Lower lobe of right lung (tissue), 2 donors: ENCODE data around the gene AGMO. TPM values are rescaled to one million over a fixed set of nuclear protein-coding genes. Genes with fewer than 3 reads are reported as not detected.

Experiments
- ATAC-seq, 2 donors: fragments of 200-7000 bp; cut with Tn5 transposase; one replicate each; pipeline ENCODE4 v1.9.1; 2020 to 2022; ENCODE audit warnings: mild to moderate bottlenecking in 2 of 2, moderate library complexity in 2 of 2
- DNase-seq: peaks from one replicate; pipeline ENCODE4 v3.0.0-alpha.2; 2020
- H3K27ac ChIP-seq: fragments of 200-600 bp; one replicate; pipeline ENCODE4 v1.8.0; 2022
- H3K27me3 ChIP-seq: fragments of 200-600 bp; one replicate; pipeline ENCODE4 v1.8.0; 2022; ENCODE audit warnings: low read depth
- H3K36me3 ChIP-seq: fragments of 200-600 bp; one replicate; pipeline ENCODE4 v1.8.0; 2022; ENCODE audit warnings: mild to moderate bottlenecking
- H3K4me1 ChIP-seq: fragments of 200-600 bp; one replicate; pipeline ENCODE4 v1.8.0; 2022
- H3K4me3 ChIP-seq: fragments of 200-600 bp; one replicate; pipeline ENCODE4 v1.8.0; 2022; ENCODE audit warnings: mild to moderate bottlenecking
- H3K9me3 ChIP-seq: fragments of 200-600 bp; one replicate; pipeline ENCODE4 v1.8.0; 2022
- intact Hi-C: fragments of 100-400 bp; cut with DNase I; formaldehyde crosslinking; loops from one replicate; pipeline ENCODE4 v1.11.0; 2022
- total RNA-seq: library from RNA; stranded (reverse); fragmentation: NEBNext Ultra II Directional; extraction: Animal tissue kit (Norgen Biotek cat#: 25700); gene quantifications from one replicate; pipeline ENCODE4 v1.2.1, GENCODE V29; 2021
- TF ChIP-seq, protein P1 (sequence below): fragments of 200-600 bp; IDR thresholded peaks from one replicate; pipeline ENCODE4 v1.8.0; 2022; ENCODE audit warnings: antibody characterized with exemption, mild to moderate bottlenecking
- donor health status: DM: no; HTN: yes; CAD: no; lungs with severe emphysema.

Gene AGMO
- total RNA-seq, 1 donor from 2014 or later = not detected

DNA sequence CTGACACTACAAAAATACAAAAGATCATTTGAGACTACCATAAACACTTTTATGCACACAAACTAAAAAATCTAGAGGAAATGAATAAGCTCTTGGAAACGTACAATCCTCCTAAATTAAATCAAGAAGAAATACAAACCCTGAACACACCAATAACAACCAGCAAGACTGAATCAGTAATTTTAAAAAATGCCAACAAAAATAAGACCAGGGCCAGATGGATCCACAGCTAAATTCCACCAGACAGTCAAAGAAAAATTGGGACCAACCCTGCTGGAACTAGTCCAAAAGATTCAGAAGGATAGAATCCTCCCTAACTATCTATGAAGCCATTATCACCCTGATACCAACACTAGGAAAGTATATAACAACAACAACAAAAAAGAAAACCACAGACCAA is 277.4 kb downstream of the AGMO start:
- no peaks in the 10 kb centered on the region for H3K4me1 ChIP-seq
- H3K27me3 ChIP-seq = no peaks in the 10 kb centered on the region
- intact Hi-C loops = no loop called here
- no peak overlapping the region for H3K27ac ChIP-seq
- no peak overlapping the region for H3K4me3 ChIP-seq
- DNase-seq (no peak), ATAC-seq (no peak)
- TF ChIP-seq, protein P1, sequence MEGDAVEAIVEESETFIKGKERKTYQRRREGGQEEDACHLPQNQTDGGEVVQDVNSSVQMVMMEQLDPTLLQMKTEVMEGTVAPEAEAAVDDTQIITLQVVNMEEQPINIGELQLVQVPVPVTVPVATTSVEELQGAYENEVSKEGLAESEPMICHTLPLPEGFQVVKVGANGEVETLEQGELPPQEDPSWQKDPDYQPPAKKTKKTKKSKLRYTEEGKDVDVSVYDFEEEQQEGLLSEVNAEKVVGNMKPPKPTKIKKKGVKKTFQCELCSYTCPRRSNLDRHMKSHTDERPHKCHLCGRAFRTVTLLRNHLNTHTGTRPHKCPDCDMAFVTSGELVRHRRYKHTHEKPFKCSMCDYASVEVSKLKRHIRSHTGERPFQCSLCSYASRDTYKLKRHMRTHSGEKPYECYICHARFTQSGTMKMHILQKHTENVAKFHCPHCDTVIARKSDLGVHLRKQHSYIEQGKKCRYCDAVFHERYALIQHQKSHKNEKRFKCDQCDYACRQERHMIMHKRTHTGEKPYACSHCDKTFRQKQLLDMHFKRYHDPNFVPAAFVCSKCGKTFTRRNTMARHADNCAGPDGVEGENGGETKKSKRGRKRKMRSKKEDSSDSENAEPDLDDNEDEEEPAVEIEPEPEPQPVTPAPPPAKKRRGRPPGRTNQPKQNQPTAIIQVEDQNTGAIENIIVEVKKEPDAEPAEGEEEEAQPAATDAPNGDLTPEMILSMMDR = no peak
- H3K9me3 ChIP-seq = no peaks in the 10 kb centered on the region
- no peaks in the 10 kb centered on the region for H3K36me3 ChIP-seq

- no peak for DNase-seq
- no peak overlapping the region for H3K27ac ChIP-seq
- intact Hi-C loops = no loop called here
- no peak overlapping the region for H3K4me3 ChIP-seq
- no peaks in the 10 kb centered on the region for H3K27me3 ChIP-seq
- no peaks in the 10 kb centered on the region for H3K4me1 ChIP-seq
- H3K36me3 ChIP-seq = no peaks in the 10 kb centered on the region
- H3K9me3 ChIP-seq = no peaks in the 10 kb centered on the region
- ATAC-seq = peak in 1 of 2 donors; percentile 38
- TF ChIP-seq, protein P1 = no peak
These were observed 281.6 kb downstream of the AGMO start for GRCh38 chr7:15280078-15280733.

GRCh38 chr7:15279640-15280039 is 282.2 kb downstream of the AGMO start:
- TF ChIP-seq, protein P1 = no peak
- no peaks in the 10 kb centered on the region for H3K9me3 ChIP-seq
- DNase-seq (no peak), ATAC-seq (no peak)
- no peak overlapping the region for H3K27ac ChIP-seq
- no peaks in the 10 kb centered on the region for H3K36me3 ChIP-seq
- H3K27me3 ChIP-seq = no peaks in the 10 kb centered on the region
- H3K4me1 ChIP-seq = no peaks in the 10 kb centered on the region
- intact Hi-C loops = no loop called here
- H3K4me3 ChIP-seq = no peak overlapping the region

DNA sequence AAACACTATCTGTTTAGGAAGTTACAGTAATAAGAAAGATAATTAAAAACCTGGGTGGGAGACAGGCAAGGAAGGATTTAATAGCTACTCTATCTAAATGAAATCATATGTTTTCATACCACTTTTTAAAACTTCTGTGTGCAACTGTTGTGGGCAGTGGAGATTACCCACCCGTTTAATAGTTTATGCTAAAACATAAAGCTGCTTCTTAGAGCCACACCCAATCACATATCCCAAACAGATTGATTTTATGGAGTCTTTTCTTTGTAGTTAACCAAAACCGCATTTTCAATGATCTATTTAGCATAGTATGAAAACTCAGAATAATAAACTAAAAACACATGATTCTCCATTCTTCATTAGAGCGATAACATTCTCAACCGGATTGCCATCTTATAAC is 304.1 kb downstream of the AGMO start:
- H3K36me3 ChIP-seq = no peaks in the 10 kb centered on the region
- H3K4me3 ChIP-seq = no peak overlapping the region
- DNase-seq (no peak), ATAC-seq (no peak)
- TF ChIP-seq, protein P1 = no peak
- H3K9me3 ChIP-seq = no peaks in the 10 kb centered on the region
- intact Hi-C loops = no loop called here
- no peaks in the 10 kb centered on the region for H3K27me3 ChIP-seq
- no peak overlapping the region for H3K27ac ChIP-seq
- H3K4me1 ChIP-seq = no peaks in the 10 kb centered on the region

DNA sequence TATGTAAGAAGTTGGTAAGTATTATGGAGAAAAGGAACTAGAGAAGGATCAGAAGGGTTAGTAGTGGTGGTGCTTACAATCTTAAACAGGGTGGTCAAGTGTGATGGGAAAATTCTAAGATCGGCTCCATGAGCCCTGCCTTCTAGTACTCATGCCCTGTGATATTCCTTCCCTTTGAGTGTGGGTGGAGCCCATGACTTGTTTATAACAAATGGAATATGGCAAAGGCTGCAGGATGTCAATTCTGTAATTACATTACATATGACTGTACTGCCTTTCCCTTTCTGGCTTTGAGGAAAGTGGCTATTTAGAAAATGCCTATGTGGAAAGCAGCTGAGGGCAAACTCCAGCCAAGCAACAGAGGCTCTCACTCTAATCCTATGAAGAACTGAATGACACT is 309.6 kb downstream of the AGMO start:
- no peaks in the 10 kb centered on the region for H3K36me3 ChIP-seq
- H3K4me3 ChIP-seq = no peak overlapping the region
- TF ChIP-seq, protein P1 = no peak
- ATAC-seq (no peak), DNase-seq (no peak)
- H3K27me3 ChIP-seq = no peaks in the 10 kb centered on the region
- H3K4me1 ChIP-seq = no peaks in the 10 kb centered on the region
- H3K9me3 ChIP-seq = no peaks in the 10 kb centered on the region
- no peak overlapping the region for H3K27ac ChIP-seq
- intact Hi-C loops = no loop called here
